Stimulated activated naive B cell treated with anti-CD40 and anti-IgM and Interleukin-4, amounts not matched to agents 10 μg/mL and 1 μg/mL and 100 μg/mL, for 72 hours (primary cell): Measurements from ENCODE around the gene MTHFD1L.
"Not testable (repeated sequence)": the region's sequence is repeated elsewhere in the genome, so short reads cannot be mapped to it uniquely, and the experiment has no call there.

ENCODE experiments used
- ATAC-seq, 2 donors: fragments of 150-1000 bp; cut with Tn5 transposase; replicated peaks; 2 replicates each; pipeline ENCODE4 v1.10.0; 2021; ENCODE audit warnings: moderate library complexity in 1 of 2
- DNase-seq: peaks from one replicate; pipeline ENCODE4 v3.0.0; 2021
- H3K27ac Mint-ChIP-seq: one replicate; pipeline ENCODE4 v1.8.0; 2022; ENCODE audit warnings: mild to moderate bottlenecking, mixed read lengths
- H3K27me3 Mint-ChIP-seq, 2 donors: one replicate each; pipeline ENCODE4 v1.8.0; 2022; ENCODE audit warnings: mixed read lengths in 2 of 2
- H3K36me3 Mint-ChIP-seq, 2 donors: one replicate each; pipeline ENCODE4 v1.8.0; 2022; ENCODE audit warnings: mixed read lengths in 2 of 2, mild to moderate bottlenecking in 1 of 2
- H3K4me1 Mint-ChIP-seq, 2 donors: one replicate each; pipeline ENCODE4 v1.8.0; 2022; ENCODE audit warnings: mixed read lengths in 2 of 2, mild to moderate bottlenecking in 1 of 2
- H3K4me3 Mint-ChIP-seq, 2 donors: one replicate each; pipeline ENCODE4 v1.8.0; 2022; ENCODE audit warnings: mild to moderate bottlenecking in 2 of 2, mixed read lengths in 2 of 2, moderate library complexity in 1 of 2
- H3K9me3 Mint-ChIP-seq, 2 donors: one replicate each; pipeline ENCODE4 v1.8.0; 2022; ENCODE audit warnings: mixed read lengths in 2 of 2, mild to moderate bottlenecking in 1 of 2

MTHFD1L gene

DNA sequence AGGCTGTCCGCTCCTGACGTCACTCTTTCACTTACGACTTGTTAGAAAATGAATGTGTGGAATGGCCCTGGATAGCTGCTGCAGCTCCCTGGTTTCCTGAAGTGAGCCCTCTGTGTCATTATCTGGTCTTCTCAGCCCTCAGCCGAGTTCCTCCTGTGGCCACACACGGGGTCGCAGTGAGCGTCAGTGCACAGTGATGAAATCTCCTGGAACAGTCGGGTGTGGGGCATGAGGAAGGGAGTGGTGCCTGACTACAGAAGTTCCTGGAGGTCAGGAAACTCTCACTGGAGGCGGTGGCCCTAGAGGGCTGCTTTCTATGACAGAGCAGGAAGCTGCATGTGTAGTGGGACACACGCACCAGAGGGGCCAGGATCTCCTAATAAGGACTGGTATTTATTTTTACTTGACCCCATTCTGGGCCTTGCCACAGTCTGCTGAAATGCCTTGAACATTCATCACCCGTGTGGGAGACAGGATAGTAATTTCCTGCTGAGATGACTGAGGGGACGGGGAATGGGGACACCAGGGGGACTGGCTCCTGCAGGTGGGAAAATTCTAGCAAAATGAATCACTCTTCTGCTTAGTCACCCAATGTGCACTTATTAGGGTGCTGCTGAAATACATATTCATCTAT, 175.5 kb downstream of the MTHFD1L start:
- Mint-ChIP-seq H3K36me3 (peaks cover 53 to 79% of the 10 kb centered on the region in 2 donors), H3K27ac (peak overlapping the region; percentile 7)
- DNase-seq, H3K4me1 Mint-ChIP-seq, H3K9me3 Mint-ChIP-seq, H3K4me3 Mint-ChIP-seq, ATAC-seq, H3K27me3 Mint-ChIP-seq: not testable (repeated sequence)

DNA sequence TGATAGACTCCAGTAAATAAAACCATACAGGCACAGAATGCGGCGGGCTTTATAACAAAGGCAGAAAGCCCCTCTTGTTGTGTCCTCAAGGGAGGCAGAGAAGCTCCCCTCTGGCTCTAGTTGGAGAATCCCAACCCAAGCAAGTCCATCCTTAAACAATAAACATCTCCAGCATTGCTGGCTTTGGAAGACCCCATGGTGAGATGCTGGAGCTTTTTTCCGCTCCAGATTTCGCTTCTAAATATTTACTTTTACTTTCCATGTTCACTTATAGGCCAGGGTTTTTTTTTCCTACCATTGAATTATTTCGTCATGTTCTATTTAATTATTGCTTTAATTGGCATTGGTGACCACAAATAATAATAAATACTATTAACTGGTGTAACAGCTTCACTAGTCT, 176.2 kb downstream of the MTHFD1L start:
- Mint-ChIP-seq H3K27me3 (no peaks in the 10 kb centered on the region), H3K27ac (no peak overlapping the region), H3K4me1 (peaks cover 5 to 8% of the 10 kb centered on the region in 2 donors), H3K36me3 (peaks cover 54 to 77% of the 10 kb centered on the region in 2 donors), H3K9me3 (peaks cover 0 to 2% of the 10 kb centered on the region in 2 donors), H3K4me3 (no peak overlapping the region)
- no peak for DNase-seq
- no peak for ATAC-seq

DNA sequence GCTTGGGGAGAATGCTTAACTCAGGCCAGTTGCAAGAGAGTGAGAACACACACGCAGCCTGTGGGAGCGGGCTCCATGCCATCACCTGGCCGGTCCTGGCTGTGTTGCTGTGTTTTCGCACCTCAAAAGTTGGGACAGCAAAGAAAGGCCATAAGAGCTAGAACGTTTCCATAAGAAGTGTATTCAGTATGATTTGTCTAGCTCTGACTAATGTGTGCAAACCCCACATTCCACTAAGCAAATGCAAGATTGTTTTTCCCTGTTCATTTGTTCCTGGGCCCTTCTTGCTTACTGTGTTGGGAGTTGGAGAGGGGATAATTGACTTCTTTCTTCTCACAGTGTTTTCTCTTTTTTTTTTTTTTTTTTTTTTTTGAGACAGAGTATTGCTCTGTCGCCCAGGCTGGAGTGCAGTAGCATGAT, 177.4 kb downstream of the MTHFD1L start:
- not testable (repeated sequence) for H3K27me3 Mint-ChIP-seq, H3K4me1 Mint-ChIP-seq, ATAC-seq, H3K9me3 Mint-ChIP-seq, H3K4me3 Mint-ChIP-seq, DNase-seq, H3K27ac Mint-ChIP-seq
- peaks cover 50 to 77% of the 10 kb centered on the region in 2 donors for H3K36me3 Mint-ChIP-seq

DNA sequence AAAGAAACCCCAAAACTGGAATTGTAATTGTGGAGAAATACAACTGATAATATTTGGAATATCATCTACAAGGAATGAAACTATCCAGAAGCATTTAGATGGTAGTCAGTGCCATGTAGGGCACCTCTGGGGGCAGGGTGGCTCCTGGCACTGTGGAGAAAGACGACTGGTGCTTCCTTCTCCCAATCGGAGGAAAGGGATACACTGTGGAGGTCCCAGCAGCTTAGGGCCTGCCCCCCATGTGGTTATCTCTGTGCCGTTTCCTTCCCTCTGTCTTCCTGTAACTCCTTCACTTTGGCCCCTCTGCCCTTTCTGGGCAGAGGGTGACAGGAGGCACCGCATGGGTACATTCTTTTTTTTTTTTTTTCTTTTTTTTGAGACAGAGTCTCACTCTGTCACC, 178.4 kb downstream of the MTHFD1L start:
- no peaks in the 10 kb centered on the region for H3K4me1 Mint-ChIP-seq
- no peaks in the 10 kb centered on the region for H3K27me3 Mint-ChIP-seq
- ATAC-seq (no peak), DNase-seq (no peak)
- H3K9me3 Mint-ChIP-seq: peaks cover 5 to 11% of the 10 kb centered on the region in 2 donors
- H3K27ac Mint-ChIP-seq: no peak overlapping the region
- H3K4me3 Mint-ChIP-seq: no peak overlapping the region
- H3K36me3 Mint-ChIP-seq: peaks cover 49 to 77% of the 10 kb centered on the region in 2 donors

DNA sequence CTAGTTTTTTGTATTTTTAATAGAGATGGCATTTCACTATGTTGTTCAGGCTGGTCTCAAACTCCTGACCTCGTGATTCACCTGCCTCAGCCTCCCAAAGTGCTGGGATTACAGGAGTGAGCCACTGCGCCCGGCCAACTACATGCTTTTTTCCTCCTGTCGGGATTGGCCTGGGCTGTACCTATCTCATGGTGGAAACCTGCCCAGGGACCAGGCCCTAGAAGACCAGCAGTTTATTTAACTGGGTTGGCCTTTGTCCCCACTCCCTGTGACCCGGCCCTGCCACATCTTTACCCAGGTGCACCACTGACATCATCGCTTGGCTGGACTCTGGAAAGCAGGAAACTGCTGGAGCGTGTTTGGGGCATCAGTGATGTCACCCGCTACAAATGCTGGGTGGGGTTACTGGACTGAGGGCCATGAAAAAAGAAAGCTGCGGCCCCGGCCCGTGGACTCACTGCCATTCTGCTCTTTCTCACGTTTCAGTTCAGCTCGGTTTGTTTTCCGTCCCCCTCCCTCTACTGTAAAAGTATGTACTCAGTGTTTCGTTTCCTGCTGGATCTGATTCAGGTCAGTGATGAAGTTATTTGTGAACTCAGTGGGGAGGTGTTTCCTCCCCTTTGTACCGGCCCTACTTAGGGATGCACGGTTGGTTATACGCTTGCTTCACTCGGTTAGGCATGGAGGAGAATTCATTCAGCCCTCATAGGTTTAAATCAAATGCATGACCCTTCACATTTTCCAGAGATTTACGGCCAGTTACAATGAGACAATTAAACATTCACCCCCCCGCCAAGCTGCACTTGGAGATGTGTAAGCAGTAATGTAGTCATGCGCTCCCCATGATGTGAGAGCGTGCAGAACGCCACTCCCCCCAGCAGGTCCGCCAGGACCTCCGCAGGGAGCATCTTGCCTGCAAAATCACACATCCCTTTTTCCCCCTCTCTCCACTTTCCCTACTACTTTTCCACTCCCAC, 179.3 kb downstream of the MTHFD1L start:
- ATAC-seq: no peak
- Mint-ChIP-seq H3K9me3 (peaks cover 5 to 11% of the 10 kb centered on the region in 2 donors), H3K27ac (no peak overlapping the region), H3K36me3 (peaks cover 50 to 74% of the 10 kb centered on the region in 2 donors), H3K4me3 (no peak overlapping the region), H3K4me1 (no peaks in the 10 kb centered on the region), H3K27me3 (no peaks in the 10 kb centered on the region)
- DNase-seq: no peak

DNA sequence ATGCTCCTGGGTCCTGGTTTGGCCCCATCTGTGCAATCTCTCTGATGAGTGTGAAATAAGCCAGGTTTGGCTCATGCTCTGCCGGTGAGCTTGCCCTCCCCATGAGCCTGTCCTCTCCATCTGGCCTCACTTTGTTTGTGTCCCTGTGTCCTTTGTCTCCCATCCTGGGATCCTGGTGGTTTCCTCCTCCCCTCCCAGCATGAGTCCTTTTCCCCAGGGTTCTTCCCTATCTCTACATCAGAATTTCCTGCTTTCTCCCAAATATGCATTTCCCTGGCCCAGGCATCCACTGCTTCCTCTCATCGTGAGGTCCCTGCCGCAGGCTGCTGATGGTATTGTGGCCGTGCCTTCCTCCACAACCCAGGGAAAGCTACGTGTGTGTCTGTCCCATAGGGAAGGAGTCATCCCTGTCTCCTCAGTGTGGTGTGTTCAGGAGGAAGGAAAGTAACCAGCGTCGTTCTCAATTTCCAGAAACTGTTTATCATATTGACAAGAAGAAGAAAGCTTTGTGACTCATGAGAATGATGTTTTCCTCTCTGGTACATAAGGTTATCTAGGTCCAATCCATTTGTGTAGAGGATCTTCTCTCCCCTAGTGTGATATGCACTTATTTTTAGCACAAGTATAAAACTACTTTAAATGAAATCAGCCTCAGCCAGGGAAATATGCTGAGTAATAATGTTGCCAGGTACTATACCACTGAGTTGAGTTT, 180.2 kb downstream of the MTHFD1L start:
- not testable (repeated sequence) for ATAC-seq, H3K27me3 Mint-ChIP-seq, DNase-seq, H3K4me1 Mint-ChIP-seq, H3K4me3 Mint-ChIP-seq, H3K27ac Mint-ChIP-seq
- Mint-ChIP-seq H3K9me3 (peaks cover 5 to 11% of the 10 kb centered on the region in 2 donors), H3K36me3 (peaks cover 53 to 75% of the 10 kb centered on the region in 2 donors)

DNA sequence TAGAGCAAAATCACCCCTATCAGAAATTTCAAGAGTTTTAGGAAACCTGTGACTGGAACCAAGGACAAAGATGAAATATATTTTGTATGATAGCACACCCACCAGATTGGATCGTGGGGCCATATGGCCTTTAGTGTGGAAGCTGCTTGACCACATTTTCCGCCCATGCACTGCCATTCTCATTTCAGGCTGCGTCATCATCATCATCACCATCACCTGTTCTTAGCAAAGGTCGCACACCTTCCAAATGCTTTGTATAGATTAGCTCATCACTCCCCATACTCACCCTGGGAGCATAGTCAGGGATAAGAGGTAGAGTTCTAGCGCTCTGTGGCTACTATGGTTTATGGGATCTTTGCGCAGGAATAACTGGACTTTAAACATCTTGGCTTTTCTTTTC, 185.7 kb downstream of the MTHFD1L start:
- Mint-ChIP-seq H3K27ac (no peak overlapping the region), H3K27me3 (no peaks in the 10 kb centered on the region), H3K36me3 (peaks cover 42 to 70% of the 10 kb centered on the region in 2 donors), H3K9me3 (peaks cover 5 to 8% of the 10 kb centered on the region in 2 donors), H3K4me1 (peaks cover 0 to 3% of the 10 kb centered on the region in 2 donors), H3K4me3 (no peak overlapping the region)
- ATAC-seq: no peak
- DNase-seq: no peak

DNA sequence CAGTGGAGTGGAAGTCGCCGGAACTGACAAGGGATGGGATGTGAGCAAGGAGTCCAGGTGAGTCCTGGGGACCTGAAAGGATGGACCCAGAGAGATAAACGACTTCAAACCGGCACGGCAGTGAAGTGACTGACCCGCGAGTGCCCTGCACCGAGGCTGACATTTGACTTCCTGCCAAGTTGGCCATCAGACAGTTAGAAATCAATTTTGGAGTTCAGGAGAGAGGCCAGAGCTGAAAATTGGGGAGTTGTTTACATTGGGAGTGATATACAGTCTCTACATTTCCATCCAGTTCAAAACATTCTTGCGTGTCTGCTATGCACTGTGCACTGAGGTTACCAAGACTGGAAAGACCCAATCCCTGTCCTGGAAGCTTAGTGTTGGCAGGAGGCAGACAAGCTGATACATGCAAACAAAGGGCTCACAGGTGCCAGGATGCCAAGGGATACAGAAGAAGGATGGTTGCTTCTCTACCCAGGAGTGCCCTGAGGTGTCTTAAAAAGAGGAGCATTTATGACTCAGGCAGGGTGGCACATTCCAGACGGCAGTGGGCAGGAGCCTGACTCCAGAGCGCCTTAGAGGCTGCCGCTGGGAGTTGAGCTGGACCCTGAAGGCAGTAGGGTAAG, 186.6 kb downstream of the MTHFD1L start:
- ATAC-seq: no peak
- peaks cover 5 to 8% of the 10 kb centered on the region in 2 donors for H3K9me3 Mint-ChIP-seq
- H3K4me3 Mint-ChIP-seq: no peak overlapping the region
- peaks cover 0 to 3% of the 10 kb centered on the region in 2 donors for H3K4me1 Mint-ChIP-seq
- no peak overlapping the region for H3K27ac Mint-ChIP-seq
- peaks cover 37 to 68% of the 10 kb centered on the region in 2 donors for H3K36me3 Mint-ChIP-seq
- DNase-seq: no peak
- no peaks in the 10 kb centered on the region for H3K27me3 Mint-ChIP-seq

DNA sequence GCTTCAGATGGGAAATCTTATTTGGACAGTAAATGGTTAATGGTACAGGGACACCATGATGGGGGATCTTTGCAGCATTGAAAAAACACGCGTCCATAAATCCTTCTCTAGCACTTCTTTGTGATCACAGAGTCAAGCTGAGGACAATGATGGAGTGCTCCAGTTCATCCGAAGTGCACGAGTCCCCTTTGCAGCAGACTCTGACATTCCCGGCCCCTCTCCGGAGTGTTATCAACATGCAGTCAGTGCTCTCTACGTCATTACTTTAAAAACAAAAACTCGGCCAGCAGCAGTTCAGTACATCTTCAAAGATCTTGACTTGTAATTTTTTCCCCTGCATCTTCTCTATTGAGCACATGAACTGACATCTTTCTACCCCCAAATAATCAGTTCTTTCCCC, 188.8 kb downstream of the MTHFD1L start:
- DNase-seq (no peak), ATAC-seq (no peak)
- Mint-ChIP-seq H3K9me3 (no peaks in the 10 kb centered on the region), H3K27me3 (no peaks in the 10 kb centered on the region), H3K4me1 (peaks cover 0 to 3% of the 10 kb centered on the region in 2 donors), H3K27ac (no peak overlapping the region), H3K4me3 (no peak overlapping the region), H3K36me3 (peaks cover 23 to 60% of the 10 kb centered on the region in 2 donors)

DNA sequence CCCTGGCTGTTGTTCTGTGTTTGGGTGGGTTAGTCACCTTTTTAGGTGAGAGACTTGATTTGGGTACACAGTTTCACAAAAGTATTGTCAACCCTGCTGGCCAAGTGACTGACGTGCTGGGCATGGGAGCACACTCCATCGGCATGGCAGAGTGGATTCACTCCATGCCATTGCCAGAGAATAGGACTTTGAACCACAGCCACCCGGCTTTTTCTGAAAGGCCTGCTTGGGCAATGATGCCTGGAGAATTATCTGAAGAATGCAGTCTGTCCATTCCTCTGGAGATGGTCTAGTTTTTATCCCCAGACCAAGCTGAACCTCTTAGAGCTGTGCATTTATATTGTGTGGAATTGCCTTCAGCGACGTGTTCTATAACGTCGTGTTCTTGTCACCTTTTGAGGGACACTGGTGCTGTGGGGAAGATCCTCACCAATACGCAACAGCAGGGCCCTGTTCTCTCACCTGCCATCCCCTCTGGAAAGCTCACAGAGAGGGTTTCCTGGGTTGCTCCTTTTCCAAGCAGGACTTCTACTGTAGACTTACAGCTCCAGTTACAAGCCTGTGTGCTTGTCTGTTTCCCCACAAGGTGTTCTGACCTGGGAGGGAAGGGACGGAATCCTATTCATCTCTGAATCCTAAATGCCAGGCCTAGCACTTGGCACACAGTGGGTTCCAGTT, 190.9 kb downstream of the MTHFD1L start:
- ATAC-seq (no peak), DNase-seq (no peak)
- no peak overlapping the region for H3K27ac Mint-ChIP-seq
- H3K4me1 Mint-ChIP-seq: peaks cover 0 to under 1% of the 10 kb centered on the region in 2 donors
- H3K9me3 Mint-ChIP-seq: no peaks in the 10 kb centered on the region
- no peaks in the 10 kb centered on the region for H3K27me3 Mint-ChIP-seq
- H3K36me3 Mint-ChIP-seq: peaks cover 22 to 59% of the 10 kb centered on the region in 2 donors
- no peak overlapping the region for H3K4me3 Mint-ChIP-seq

DNA sequence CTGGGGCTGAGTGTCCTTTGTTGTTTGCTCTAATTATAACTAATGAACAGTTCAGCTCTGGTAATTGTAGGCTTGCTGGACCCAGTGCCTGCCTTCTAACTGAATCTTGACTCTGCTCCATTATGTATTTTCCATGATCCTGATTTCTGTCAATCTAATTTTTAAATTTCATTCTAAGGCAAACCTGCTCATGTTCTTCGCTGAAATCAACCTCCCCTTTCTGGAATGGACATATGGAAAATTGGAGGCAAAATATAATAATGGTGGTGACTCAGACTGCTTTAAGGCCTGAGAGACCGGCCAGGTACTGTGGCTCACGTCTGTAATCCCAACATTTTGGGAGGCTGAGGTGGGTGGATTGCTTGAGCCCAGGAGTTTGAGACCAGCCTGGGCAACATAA, 191.6 kb downstream of the MTHFD1L start:
- H3K36me3 Mint-ChIP-seq: peaks cover 16 to 52% of the 10 kb centered on the region in 2 donors
- H3K4me3 Mint-ChIP-seq: no peak overlapping the region
- H3K27me3 Mint-ChIP-seq: no peaks in the 10 kb centered on the region
- no peak overlapping the region for H3K27ac Mint-ChIP-seq
- no peaks in the 10 kb centered on the region for H3K9me3 Mint-ChIP-seq
- ATAC-seq: no peak
- no peak for DNase-seq
- no peaks in the 10 kb centered on the region for H3K4me1 Mint-ChIP-seq

DNA sequence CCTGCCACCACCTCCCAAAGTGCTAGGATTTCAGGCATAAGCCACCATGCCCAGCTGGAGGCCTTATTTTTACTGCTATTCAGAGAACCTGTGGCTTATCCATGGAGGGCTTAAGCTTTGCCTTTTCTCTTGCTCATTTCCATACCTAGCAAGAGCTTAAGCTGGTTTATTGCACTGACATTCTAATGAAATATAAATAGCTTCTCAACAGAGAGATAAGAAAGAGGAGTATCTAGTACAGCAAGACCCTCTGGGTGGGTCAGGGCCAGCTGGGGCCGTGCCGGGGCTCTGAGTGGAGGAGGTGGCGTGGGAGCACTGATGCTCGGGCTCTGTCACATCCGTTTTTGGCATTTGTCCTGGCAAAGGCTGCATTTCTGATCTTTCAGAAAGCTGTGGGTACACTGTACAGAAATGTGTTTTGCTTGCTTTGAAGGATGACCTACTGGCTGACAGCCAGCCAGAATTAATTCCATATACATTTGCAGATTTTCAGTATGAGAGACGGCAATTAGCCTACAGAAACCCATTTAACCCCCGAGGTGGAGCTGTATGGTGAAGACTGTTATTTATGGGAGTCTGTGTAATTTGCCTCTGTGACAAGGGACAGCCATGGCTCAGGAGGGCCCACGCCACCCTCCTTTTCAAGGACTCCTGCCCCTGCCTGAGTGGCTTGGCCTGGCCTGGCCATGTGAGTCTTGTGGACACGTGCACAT, 192.7 kb downstream of the MTHFD1L start:
- H3K27me3 Mint-ChIP-seq: no peaks in the 10 kb centered on the region
- no peak for ATAC-seq
- no peak overlapping the region for H3K27ac Mint-ChIP-seq

DNA sequence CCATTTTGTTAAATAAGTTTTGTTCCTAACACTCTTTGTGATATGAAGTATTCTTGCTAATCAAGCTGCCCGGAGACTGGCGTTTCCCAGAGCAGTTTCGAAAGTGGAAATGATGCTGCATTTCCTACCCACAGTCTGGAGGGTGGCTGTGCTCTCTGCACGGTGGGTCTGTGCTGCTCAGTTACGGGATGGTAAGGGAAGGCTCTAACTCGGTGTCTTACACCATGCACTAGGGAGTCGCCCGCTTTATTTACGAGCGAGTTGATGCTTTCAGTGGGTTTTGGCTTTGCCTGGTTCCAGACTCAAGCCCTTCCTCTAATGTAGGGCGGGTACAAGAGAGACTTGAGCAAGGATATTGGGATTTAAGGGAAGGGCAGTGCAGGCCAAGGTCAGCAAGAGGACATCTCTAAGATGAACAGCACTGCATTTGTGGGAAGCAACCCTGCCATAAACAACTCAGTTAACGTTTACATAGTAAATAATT, 194.2 kb downstream of the MTHFD1L start:
- Mint-ChIP-seq H3K9me3 (no peaks in the 10 kb centered on the region), H3K4me3 (no peak overlapping the region), H3K27ac (no peak overlapping the region), H3K36me3 (peaks cover 13 to 38% of the 10 kb centered on the region in 2 donors), H3K27me3 (no peaks in the 10 kb centered on the region), H3K4me1 (no peaks in the 10 kb centered on the region)
- ATAC-seq: no peak
- DNase-seq: no peak

More for the DNA sequence above, 192.7 kb downstream of the MTHFD1L start:
- no peak for DNase-seq
- Mint-ChIP-seq H3K9me3 (no peaks in the 10 kb centered on the region), H3K36me3 (peaks cover 16 to 44% of the 10 kb centered on the region in 2 donors), H3K4me3 (no peak overlapping the region), H3K4me1 (no peaks in the 10 kb centered on the region)
